ENCODE measurements around the gene UBAC2.

UBAC2 gene, protein sequence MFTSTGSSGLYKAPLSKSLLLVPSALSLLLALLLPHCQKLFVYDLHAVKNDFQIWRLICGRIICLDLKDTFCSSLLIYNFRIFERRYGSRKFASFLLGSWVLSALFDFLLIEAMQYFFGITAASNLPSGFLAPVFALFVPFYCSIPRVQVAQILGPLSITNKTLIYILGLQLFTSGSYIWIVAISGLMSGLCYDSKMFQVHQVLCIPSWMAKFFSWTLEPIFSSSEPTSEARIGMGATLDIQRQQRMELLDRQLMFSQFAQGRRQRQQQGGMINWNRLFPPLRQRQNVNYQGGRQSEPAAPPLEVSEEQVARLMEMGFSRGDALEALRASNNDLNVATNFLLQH

DNA sequence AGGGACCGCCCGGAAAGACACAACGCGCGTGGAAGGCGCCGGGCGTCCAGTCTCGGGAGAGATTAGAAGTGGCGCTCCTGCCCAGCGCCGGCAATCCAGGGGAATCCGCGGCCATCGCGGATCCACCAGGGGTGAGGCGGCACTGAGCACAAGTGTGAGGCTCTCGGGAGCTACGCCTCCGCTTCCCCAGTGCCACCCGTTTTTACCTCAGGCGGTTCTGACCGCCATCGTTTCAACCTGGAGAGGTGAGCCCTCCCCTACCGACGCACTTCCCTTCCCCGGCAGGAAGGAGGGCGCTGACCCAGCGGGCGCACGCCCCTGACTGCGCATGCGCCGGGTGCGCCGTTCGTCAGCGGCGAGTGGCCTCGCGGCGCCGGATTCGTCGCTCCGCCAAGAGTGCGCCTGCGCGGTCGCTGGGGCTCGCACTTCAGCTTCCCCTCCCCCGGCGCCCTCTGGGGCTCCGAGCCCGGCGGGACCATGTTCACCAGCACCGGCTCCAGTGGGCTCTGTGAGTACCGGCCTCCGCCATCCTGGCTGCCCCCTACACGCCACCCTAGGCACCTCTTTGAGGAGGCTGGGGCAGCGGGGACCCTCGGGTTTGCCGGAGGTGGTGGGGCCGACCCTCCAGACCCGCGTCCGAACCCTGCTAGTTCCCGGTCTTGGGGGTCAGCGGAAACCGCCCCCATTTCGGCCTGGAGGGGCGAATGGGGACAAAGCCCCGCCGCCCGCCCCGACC lies at the start of gene UBAC2:
UBAC2 (plus strand) TSS at position 423 of the 736 bp plus-strand sequence; CDS start at position 478, 55 bp downstream.
- peak; percentile 89 to 91 (median 90) for DNase-seq (ENCODE audit: low read depth in 3 of 3)

DNA sequence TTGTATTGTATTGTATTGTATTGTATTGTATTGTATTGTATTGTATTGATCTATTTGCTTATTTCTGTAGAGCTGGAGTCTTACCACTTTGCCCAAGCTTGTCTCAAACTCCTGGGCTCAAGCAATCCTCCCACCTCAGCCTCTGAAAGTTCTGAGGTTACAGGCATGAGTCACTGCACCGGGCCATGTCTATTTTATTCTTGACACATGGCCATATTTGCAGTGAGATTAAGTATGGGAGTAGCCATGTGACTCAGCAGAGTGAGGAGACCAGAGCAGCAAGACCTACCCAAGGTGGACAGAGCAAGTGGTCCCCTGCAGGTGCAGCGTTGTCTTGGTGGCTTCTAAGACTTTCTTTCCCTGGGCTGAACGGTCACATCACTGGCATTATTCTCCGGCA lies 49.1 kb upstream of the UBAC2 start:
- peak in 2 of 3 donors; percentile 8 to 11 for DNase-seq (ENCODE audit: low read depth in 3 of 3)

DNA sequence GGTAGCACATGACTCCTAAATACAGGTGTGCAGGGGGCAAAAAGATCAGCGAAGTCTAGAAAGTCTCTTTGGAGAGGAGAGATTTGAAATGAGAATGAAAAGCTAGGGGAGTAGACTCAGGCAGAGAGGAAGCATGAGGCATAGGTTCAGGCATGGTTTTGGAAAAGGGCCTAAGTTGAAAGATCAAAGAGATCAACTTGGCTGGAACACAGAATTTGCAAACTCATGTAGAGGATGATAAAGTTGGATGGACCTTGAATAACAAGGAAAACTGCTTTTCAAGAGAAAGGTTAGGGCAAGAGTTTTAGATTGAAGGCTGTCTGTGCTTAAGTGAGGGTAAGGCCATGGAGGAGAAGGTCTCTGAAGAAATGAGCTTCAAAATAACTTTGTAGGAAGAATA lies 47.4 kb upstream of the UBAC2 start:
- no peak for DNase-seq (ENCODE audit: low read depth in 3 of 3)

DNA sequence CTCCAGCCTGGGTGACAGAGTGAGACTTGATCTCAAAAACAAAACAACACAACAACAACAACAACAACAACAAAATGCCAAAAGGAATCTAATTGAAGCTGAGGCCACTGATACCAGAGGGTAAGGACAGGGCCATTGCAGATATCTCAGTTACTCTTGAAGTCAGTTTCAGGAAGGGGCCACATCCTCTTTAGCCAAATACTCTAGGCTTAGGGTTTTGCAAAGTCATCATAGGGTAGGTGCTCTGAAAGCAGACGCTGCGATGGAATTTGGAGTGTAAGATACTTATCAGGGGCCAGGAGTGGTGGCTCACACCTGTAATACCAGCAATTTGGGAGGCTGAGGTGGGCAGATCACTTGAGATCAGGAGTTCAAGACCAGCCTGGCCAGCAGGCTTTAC lies 46.6 kb upstream of the UBAC2 start:
- no peak for DNase-seq (ENCODE audit: low read depth in 3 of 3)

DNA sequence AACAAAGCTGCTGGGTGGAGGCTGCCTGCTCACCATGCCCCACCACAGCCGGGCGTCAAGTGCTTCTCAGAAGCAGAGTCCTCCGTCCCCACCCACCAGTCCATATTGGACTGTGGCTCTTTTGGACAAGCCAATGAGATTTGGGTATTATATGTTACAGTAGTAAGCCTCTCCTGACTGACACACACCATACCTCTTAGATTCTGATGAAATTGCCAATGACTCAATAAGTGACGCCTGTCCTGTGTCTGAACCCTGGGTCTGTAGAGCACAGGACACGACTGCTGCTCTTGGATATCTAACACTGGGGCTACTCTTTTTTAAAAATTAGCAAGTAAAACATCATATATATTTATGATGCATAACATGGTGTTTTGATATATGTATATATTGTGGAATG lies 44.8 kb upstream of the UBAC2 start:
- no peak for DNase-seq (ENCODE audit: low read depth in 3 of 3)

DNA sequence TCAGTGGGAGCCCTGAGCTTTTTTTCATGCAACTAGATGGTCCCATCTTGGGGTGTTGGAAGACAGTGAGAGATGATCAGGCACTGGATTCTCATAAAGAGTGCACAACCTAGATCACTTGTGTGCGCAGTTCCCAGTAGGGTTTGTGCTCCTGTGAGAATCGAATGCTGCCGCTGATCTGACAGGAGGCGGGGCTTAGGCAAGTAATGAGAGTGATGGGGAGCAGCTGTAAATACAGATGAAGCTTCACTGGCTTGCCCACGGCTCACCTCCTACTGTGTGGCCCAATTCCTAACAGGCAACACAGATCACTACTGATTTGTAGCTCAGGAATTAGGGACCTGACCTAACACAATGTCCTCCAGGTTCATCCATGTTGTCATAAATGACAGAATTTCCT lies 43.6 kb upstream of the UBAC2 start:
- DNase-seq (ENCODE audit: low read depth in 3 of 3) = no peak

DNA sequence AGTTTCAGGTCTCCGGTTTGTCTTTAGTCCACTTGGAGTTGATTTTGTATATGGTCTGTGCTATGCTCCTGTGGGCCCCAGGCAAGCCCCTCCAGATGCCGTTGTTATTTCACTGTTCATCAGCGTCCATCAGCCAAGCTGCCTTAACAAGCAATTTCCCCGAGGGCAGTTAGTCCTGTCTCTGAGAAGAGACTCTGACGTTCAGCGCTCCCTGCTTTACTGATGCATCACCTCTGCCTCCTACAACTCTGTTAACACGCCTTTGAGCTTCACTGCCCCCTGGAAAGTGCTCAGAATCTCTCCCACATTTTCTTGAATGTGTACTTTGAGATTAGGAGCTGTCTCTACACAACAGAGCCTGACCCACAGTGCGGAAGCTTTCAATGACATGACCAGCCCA lies 41.8 kb upstream of the UBAC2 start:
- no peak for DNase-seq (ENCODE audit: low read depth in 3 of 3)

DNA sequence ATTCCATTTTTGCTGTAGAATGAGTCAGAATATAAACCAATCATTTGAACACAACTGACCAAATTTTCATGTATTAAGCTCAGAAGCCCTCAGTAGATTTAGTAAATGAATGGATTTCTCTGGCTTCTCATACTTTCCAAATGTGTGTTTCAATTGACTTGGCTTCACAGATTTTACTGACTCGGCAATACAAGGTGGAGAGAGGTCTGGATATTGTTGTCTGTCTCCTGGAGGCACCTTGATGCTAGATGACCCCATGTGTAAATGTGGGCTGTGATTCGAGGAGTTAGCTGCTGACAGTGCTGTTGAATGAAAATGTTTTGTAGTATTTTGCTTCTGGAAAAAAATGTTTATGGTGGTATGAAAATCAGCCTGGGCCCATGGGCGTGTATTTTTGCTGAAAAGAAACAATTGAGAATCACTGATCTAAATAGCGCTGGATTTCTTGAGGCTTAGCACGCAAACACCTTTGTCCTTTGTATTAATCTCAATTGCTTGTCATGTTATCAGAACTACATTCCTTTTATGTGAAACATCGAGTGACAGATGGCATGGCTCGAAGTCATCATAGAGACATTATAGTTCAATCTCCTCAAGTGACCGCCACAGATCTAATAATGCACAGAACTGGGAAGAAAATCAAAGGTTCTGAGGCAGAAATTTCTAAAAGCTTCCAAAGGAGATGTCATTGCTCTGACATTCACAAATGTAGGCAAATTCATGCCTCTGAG lies 41.2 kb upstream of the UBAC2 start:
- DNase-seq (ENCODE audit: low read depth in 3 of 3) = no peak

DNA sequence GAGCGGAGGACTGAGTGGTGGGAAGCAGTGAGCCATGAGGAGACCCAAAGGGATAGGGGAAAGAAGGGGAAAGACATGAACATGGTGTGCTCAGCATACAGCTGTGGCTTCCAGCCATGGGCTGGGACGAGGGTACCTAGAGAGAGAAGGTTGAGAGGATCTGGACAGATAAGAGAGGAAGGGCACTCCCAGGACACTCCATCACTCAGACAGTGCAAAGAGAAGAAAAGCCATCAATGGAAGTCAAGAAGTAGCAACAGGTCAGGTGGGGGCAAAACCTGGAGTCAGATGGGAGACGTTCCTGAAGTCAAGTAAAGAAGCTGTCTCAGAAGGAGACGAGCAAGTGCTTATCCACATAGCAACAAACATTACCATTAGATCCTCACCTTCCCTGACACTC lies 40.2 kb upstream of the UBAC2 start:
- no peak for DNase-seq (ENCODE audit: low read depth in 3 of 3)

DNA sequence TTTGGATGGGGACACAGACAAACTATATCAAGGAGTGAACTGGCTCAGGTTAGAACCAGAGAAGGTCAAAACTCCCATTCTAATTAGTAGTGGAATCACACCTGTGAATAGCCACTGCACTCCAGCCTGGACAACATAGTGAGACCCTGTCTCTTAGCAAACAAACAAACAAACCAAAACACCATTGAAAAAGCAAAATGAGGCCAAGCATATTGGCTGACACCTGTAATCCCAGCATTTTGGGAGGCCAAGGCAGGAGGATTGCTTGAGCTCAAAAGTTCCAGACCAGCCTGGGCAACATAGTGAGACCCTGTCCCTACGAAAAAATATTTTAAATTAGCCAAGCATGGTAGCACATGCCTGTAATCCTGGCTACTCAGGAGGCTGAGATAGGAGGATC lies 39.1 kb upstream of the UBAC2 start:
- no peak for DNase-seq (ENCODE audit: low read depth in 3 of 3)

DNA sequence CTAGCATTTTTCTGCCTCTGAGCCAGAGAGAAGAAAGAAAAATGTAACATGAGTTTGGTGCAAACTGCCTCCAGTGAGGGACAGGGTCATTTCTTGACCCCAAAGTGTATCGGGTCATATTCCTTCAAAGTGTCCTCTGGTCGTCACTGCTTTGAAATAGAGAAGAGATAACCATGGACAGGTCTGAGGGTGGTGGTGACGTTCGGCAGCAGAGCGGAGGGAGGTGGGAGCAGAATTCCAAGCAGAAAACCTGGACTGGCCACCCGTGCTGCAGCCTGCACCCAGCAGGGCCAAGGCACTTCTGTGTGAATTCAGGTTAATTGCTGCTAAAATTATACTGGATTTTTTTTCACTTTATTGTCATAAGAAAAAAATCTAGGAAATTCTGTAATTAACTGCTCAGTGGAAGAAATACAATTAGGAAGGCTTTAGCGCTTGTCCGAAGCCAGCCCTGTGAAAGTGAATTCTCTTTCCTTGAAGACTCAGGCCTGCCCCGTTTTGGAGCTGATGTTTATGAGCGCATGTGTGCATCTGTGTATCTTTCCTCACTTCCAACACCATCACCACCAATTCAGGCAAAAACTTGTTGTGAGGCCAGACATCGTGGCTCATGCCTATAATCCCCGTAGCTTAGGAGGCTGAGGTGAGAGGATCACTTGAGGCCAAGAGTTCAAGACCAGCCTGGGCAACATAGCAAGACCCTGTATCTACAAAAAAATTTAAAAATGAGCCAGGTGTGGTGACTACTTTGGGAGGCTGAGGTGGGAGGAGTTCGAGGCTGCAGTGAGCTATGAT lies 37.9 kb upstream of the UBAC2 start:
- DNase-seq (ENCODE audit: low read depth in 3 of 3) = no peak

DNA sequence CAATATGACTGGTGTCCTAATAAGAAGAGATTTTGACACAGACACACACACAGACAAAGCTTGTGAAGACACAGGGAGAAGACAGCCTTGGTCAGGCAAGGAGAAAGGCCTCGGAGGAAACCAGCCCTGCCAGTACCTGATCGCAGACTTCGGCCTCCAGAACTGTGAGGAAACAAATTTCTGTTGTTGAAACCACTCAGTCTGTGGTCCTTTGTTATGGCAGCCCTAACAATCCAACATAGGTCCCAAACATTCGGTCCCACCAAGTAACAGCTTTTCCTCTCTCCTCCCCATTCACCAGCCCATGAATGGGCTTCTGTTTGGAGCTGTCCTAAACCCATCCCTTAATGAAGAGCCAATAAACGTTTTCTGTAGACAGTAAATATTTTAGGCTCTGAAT lies 36.4 kb upstream of the UBAC2 start:
- DNase-seq (ENCODE audit: low read depth in 3 of 3) = no peak

DNA sequence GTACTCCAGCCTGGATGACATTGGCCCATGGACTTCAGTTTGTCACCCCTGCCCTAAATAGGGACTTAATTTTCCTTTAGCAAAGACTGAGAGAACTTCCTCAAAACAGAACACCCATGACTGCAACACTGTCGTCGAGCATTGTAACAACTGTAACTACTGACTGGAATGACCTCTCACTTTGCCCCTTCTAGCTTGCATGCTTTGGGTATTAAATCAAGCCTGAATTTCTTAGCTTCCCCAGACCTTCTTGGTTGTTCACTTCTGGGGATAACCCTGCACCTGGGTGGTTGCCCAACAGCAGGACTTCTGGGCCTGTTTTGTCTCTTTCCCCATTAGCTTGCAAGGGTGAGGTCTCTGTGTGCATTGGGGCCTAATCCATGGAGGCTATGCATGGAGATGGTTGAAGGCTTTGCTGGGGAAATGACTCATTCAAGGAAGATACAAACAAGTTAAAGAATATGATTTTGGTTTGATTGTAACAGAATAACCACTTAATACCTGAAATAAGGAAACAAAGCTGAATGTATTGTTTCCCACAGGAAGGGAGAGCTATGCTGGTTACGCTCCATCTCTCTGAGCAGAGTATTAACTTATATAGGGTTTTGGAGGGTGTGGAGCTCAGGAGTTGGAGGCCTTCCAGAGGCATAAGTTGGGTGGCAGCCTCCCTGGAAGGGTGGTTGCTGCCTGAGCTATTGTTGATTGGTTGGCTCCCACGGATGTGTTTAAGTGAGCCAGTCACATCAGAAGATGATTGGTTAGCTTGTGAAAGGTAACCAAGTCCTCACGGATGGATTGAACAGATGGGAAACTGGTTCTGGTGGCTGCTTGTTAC lies 34.7 kb upstream of the UBAC2 start:
- DNase-seq (ENCODE audit: low read depth in 3 of 3) = no peak

DNA sequence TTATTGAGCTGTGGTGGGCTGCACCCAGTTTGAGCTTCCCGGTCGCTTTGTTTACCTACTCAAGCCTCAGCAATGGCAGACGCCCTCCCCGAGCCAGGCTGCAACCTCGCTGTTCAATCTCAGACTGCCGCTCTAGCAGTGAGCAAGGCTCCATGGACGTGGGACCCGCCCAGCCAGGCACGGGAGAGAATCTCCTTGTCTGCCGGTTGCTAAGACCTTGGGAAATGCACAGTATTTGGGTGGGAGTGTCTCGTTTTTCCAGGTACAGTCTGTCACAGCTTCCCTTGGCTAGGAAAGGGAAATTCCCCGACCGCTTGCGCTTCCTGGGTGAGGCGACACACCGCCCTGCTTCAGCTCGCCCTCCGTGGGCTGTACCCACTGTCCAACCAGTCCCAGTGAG lies 27.7 kb upstream of the UBAC2 start:
- DNase-seq (ENCODE audit: low read depth in 3 of 3) = no peak

DNA sequence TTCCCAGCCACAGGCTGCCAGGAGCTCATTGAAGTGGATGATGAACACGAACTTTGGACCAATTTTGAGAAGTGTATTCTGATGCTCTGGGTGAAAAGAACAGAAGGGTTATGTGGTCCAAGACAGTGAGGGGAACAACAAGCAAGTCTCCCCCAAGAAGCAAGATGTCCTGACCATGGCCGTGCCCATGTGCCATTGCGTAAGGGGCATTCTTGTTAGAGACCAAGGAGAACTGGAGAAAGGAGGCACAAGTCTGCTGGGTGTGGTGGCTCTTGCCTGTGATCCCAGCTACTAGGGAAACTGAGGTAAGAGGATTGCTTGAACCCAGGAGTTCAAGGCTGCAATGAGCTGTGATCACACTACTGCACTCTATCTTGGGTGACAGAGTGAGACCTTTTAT lies 27.0 kb upstream of the UBAC2 start:
- no peak for DNase-seq (ENCODE audit: low read depth in 3 of 3)

DNA sequence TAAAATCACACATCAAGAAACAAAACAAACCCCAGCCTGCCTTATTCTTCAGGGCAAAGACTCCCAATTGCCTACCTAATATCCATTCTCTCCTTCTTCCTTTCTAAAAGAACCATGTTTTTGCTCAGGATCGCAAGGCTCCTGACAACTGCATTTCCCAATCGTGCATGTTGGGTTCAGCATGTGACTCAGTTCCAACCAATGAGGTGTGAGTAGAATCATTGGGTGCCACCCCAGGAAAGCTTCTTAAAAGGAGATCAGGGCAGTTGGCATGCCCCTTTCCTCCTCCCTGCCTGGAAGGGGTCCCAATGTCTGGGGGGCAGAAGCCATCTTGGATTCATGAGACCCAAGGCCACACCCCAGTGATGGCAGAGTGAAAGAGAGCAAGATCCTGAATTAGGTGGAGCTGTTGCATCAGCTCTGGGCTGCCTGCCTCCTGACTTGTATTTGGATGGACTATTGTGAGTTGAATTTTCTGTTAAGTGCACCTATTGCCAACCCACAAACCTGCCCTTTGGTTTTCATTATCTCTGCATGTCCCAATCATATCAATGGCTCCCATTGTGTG lies 26.0 kb upstream of the UBAC2 start:
- DNase-seq (ENCODE audit: low read depth in 3 of 3) = no peak

DNA sequence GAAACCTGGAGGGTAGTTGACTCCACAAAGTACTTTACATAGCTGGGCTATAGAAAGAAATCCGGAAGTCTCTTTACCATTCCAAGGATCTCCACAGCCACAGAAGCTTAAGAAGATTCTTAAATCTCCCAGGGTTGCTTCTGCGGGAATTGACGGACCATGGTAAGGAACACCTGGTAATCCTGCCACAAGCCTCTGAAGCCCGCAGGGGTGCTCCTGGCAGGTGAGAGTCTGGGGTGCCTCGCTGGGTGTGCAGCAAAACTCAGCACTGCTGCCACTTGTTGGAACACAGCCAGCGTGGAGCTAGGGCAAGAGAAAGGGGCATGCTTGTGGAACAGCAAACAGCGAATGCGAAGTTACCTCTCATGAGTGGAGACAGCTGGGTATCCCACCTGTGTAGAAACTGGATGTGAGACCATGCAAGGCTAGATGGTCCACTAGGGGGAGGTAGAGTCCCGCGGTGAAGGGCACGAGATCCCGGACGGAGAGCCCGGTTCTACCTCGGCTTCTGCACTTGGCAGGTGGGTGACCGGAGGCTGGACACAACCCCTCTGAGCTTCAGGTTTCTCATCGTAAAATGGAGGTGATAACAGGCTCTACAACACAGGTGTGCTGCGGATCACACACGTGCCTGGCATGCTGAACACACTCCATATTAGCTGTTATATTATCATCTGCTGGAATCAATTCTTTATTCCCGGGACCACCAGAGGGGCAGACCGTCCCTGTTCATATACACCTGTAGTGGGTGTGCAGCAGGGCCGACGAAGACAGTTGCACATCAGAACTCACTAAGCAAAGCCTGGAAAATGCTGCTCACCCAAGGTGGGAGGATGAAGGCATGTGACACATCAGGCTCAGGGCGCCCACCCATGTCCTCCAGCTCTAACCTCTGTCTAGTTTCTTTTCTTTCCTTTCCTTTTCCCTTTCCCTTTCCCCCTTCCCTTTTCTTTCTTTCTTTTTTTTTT lies 24.1 kb upstream of the UBAC2 start:
- peak; percentile 51 to 74 (median 59) for DNase-seq (ENCODE audit: low read depth in 3 of 3)

DNA sequence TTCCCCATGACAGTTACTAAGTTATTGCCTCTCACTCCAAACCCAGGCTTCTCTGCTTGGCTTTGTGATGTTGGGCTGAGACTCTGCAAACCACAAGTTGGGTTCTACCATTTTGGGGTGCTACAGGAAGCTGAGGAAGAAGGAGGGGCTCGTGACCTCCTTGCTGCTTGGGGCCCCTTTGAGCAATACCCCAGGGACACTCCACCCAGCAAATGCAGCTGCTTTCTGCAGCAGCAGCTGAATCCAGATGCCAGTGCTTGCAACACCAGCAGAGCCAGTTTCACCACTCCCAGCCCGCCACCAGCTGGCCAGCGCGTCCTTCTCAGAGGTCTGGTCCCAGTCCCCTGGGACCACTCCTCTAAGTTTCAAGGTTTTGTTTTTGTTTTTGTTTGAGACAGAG lies 22.0 kb upstream of the UBAC2 start:
- no peak for DNase-seq (ENCODE audit: low read depth in 3 of 3)

DNA sequence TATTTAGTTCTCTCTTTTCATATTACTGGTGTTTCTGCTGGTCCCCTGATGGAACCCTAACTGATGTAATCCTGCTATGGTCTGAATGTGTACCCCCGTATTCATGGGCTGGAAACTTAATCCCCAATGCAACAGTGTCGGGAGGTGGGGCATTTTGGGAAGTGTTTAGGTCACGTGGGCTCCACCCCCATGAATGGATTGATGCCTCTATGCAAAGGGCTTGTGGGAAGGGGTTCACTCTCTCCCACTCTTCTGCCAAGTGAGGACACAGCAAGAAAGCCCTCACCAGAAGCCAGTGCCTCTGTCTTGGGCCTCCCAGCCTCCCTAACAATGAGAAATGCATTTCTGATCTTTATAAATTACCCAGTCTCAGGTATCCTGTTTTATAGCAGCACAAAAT lies 21.2 kb upstream of the UBAC2 start:
- no peak for DNase-seq (ENCODE audit: low read depth in 3 of 3)

Data from stimulated activated CD4-positive, alpha-beta T cell treated with anti-CD3 and anti-CD28 coated beads, TNF-alpha, amount 100 ng/mL, for 48 hours (primary cell).